Panc1 (cell line): ENCODE results near the gene PCDH1.

Experiments
- POLR2AphosphoS5 ChIP-seq: IDR thresholded peaks from 2 replicates; pipeline ENCODE4 v1.6.1; 2012; ENCODE audit warnings: mild to moderate bottlenecking, low read depth, low read length, moderate library complexity
- SIN3A ChIP-seq: IDR thresholded peaks from 2 replicates; pipeline ENCODE4 v1.6.1; 2012; ENCODE audit warnings: low read depth, mild to moderate bottlenecking, low read length, moderate library complexity, borderline replicate concordance; ENCODE audit not compliant: insufficient read depth

DNA sequence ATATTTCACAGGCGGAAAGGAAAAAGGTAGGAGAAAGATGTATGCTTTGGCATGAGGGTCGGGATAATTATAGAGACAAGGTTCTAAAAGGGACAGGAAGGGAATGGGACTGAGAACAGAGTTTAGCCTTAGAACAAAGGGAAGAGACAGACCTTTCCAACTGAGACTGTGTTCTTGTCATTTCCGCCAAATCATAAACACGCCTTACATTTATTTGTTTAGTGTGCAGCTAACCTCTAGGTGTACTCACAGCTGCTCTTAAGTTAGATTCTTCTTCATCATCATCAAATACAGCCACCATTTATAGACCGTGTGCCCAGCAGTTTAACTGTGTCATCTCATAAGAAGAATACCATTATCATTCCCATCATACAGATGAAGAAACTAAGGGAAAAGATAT is 39.5 kb upstream of the PCDH1 start:
- TF ChIP-seq POLR2AphosphoS5 (no peak), SIN3A (no peak)
